HepG2 (cell line): ENCODE data around the gene CFAP70.

ENCODE experiments used
- CTCF ChIP-seq: sonication (generic); formaldehyde crosslinking; IDR thresholded peaks from 2 replicates; pipeline ENCODE4 v1.5.0; 2020; ENCODE audit warnings: mild to moderate bottlenecking, missing genetic modification reagents, moderate library complexity
- EZH2 ChIP-seq: conservative IDR thresholded peaks from 2 replicates; pipeline ENCODE4 v1.6.1; 2012; ENCODE audit warnings: mild to moderate bottlenecking, low read depth, low read length, moderate library complexity
- FOSL1 ChIP-seq: sonication (generic); formaldehyde crosslinking; IDR thresholded peaks from 2 replicates; pipeline ENCODE4 v1.9.0; 2021; ENCODE audit warnings: missing genetic modification reagents, borderline replicate concordance
- GATAD1 ChIP-seq: IDR thresholded peaks from 2 replicates; pipeline ENCODE4 v1.6.1; 2016; ENCODE audit warnings: missing genetic modification reagents, missing compliant biosample characterization
- JUN ChIP-seq: sonication (generic); formaldehyde crosslinking; IDR thresholded peaks from 2 replicates; pipeline ENCODE4 v1.4.0; 2020; ENCODE audit warnings: mild to moderate bottlenecking, missing genetic modification reagents
- MAX ChIP-seq: IDR thresholded peaks from 2 replicates; pipeline ENCODE4 v1.6.1; 2012; ENCODE audit warnings: inconsistent platforms
- MXI1 ChIP-seq: IDR thresholded peaks from 3 replicates; pipeline ENCODE4 v1.6.1; 2012; ENCODE audit warnings: low read depth, low read length, inconsistent platforms, borderline replicate concordance
- NCOA2 ChIP-seq: sonication (generic); formaldehyde crosslinking; IDR thresholded peaks from 2 replicates; pipeline ENCODE4 v1.8.0; 2022; ENCODE audit warnings: inconsistent platforms
- RFX5 ChIP-seq: IDR thresholded peaks from 2 replicates; pipeline ENCODE4 v1.6.1; 2011; ENCODE audit warnings: low read depth, low read length, improper control_type of control experiment
- SMARCC2 ChIP-seq: fragments of 450-650 bp; IDR thresholded peaks from 2 replicates; pipeline ENCODE4 v1.6.1; 2017; ENCODE audit warnings: antibody characterized with exemption, mild to moderate bottlenecking
- TBL1XR1 ChIP-seq: fragments of 150-350 bp; IDR thresholded peaks from 2 replicates; pipeline ENCODE4 v1.6.1; 2014; ENCODE audit warnings: borderline replicate concordance, low read length; ENCODE audit not compliant: partially characterized antibody
- ZNF569 ChIP-seq: sonication (generic); formaldehyde crosslinking; IDR thresholded peaks from 2 replicates; pipeline ENCODE4 v1.5.0; 2020; ENCODE audit warnings: mild to moderate bottlenecking, missing genetic modification reagents, moderate library complexity, borderline replicate concordance
- TF ChIP-seq, protein P1 (sequence below): sonication (generic); formaldehyde crosslinking; IDR thresholded peaks from 2 replicates; pipeline ENCODE4 v1.5.0; 2020; ENCODE audit warnings: mild to moderate bottlenecking, missing genetic modification reagents

DNA sequence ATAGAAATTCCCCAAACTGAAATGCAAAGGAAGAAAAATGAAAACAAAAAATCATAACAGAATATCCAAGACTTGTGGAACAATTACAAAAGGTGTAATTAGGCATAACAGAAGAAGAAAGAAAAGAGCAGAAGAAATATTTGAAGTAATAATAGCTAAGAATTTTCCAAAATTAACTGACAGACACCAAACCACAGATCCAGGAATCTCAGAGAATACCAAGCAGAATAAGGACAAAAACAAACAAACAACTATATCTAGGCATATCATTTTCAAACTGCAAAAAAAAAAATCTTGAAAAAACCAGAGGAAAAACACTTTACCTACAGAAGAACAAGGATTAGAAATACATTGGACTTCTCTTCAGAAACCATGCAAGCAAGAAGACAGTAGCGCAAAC, 25.5 kb downstream of the CFAP70 start:
- TF ChIP-seq ZNF569 = no peak
- TF ChIP-seq MAX = no peak
- TF ChIP-seq, protein P1, sequence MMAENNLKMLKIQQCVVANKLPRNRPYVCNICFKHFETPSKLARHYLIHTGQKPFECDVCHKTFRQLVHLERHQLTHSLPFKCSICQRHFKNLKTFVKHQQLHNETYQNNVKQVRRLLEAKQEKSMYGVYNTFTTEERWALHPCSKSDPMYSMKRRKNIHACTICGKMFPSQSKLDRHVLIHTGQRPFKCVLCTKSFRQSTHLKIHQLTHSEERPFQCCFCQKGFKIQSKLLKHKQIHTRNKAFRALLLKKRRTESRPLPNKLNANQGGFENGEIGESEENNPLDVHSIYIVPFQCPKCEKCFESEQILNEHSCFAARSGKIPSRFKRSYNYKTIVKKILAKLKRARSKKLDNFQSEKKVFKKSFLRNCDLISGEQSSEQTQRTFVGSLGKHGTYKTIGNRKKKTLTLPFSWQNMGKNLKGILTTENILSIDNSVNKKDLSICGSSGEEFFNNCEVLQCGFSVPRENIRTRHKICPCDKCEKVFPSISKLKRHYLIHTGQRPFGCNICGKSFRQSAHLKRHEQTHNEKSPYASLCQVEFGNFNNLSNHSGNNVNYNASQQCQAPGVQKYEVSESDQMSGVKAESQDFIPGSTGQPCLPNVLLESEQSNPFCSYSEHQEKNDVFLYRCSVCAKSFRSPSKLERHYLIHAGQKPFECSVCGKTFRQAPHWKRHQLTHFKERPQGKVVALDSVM (CRISPR knock-in tag) = no peak
- TF ChIP-seq FOSL1 (CRISPR knock-in tag) = no peak
- no peak for TF ChIP-seq JUN (CRISPR knock-in tag)
- no peak for TF ChIP-seq GATAD1
- no peak for TF ChIP-seq RFX5
- TF ChIP-seq TBL1XR1 = no peak
- TF ChIP-seq MXI1 = no peak
- no peak for TF ChIP-seq CTCF
- TF ChIP-seq NCOA2 (CRISPR knock-in tag) = no peak
- TF ChIP-seq EZH2 = no peak
- TF ChIP-seq SMARCC2 = no peak
